Embryonic facial prominence (tissue), 1 donor: ENCODE data around the gene NAGA.

Experiments
- DNase-seq: peaks from one replicate; pipeline ENCODE4 v3.0.0-alpha.2; 2016; ENCODE audit errors: extremely low spot score

NAGA gene

GRCh38 chr22:42039271-42039670 is 31.3 kb downstream of the NAGA start:
- DNase-seq = no peak

DNA sequence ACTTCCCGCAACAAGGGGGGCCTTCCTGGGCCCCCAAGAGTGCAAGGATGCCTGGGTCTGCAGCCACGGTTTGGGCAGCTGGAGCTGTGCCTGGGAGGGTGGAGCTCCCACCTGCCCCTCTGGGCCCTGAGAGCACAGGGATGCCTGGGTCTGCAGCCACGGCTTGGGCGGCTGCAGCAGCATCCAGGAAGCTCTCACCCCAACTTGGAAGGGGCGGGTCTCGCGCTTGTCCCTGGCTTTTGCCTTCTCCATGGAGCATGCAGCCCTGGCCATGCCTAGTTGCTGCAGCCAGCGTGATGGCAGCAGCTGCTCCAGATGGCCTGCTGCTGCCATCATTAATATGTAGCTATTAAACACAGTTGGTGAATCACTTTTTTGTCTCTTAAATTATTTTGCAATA is 35.4 kb downstream of the NAGA start:
- no peak for DNase-seq

DNA sequence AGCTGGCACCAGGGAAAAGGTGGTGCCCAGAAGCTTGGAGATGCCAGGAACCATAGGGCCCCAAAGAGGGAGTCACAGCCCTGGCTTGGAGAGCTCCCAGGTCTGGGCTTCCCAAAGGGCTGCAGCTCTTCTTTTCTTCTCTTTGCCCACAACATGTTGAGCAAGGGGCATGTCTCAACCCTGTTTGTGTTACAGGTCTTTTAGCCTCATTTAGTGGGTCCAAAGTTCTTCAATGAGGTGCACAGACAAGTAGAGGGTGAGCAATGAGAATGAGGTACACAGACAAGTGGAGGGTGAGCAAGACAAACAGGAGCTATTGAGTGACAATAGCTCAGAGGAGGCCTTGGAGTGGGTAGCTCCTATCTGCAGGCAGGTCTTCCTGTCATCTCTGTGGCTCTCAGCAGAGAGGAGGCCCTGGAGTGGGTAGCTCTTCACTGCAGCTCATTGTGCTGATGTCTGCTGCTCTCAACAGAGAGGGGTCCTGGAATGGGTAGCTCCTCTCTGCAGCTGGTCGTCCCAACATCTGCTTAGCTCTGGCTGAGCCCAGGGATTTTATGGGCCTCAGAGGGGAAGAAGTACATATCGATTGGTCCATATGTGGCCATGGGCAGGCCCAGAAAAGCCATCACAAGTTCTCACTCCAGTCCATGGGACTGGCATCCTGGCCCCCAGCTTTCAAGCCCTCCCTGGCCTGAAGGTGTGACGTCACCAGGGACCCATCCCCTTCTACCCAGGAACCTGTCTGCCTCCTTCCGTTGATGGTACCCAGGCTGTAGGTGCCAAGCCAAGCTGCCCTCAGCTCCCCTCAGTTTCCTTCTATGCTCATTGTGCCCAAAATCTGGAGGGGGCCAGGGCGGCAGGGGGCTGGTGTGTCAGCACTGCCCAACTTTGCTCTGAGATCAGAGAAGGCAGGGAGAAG is 37.1 kb downstream of the NAGA start:
- DNase-seq = no peak

DNA sequence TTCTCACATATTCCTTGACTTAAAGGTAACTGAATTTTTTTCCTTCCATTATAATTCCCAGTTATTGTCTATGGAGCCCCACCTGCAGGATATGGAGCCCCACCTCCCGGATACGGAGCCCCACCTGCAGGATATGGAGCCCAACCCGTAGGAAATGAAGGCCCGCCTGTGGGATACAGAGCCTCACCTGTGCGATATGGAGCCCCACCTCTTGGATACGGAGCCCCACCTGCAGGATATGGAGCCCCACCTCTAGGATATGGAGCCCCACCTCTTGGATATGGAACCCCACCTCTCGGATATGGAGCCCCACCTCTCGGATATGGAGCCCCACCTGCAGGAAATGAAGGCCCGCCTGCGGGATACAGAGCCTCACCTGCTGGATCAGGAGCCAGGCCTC is 43.9 kb downstream of the NAGA start:
- DNase-seq = no peak

- DNase-seq = no peak
Measured at GRCh38 chr22:42025421-42025820, 45.2 kb downstream of the NAGA start.

DNA sequence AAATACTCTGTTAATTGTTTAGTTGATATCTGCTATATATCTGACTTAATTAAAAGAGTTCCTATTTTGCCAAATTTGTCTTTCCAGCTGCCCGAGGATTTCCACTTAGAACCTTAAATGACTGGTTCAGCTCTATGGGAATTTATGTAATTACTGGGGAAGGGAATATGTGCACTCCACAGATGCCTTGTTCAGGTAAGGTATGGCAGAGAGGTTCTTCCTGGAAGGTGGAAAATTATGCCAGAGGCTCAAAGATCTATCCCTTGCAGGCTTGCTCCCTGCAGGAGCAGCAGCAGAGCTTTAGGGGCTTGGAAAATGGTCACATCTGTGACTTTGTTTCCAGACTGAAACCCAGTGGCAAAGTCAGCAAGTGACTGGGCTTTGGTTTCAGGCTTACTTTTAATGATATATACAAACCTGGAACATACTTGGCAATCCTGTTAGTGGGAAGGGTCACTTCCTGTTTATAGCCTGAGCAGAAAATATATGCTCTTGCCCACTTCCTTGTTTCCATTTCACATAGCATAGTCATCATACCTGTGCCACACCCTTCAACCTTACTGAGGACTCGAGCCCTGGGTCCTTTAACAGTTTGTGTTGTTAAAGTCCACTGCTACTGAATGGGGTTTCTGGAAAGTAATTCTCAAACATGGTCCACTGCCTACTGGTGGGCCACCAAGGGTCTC is 48.3 kb downstream of the NAGA start:
- DNase-seq = no peak

GRCh38 chr22:42021571-42021970 is 49.0 kb downstream of the NAGA start:
- DNase-seq = no peak

GRCh38 chr22:42018224-42018623 is 52.4 kb downstream of the NAGA start:
- DNase-seq = no peak

DNA sequence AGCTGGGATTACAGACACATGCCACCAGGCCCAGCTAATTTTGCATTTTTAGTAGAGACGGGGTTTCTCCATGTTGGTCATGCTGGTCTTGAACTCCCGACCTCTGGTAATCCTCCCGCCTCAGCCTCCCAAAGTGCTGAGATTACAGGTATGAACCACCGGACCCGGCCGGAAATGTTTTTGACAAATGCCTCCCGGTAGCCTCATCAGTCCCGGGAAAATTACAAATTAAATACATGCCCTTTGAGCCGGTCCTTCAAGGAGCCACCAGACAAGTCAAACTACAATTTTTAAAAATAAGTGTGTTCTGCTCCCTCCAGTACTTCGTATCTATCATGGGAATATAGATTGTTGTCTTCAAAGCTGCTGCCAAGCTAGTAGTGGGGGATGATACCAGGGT is 54.5 kb downstream of the NAGA start:
- no peak for DNase-seq

GRCh38 chr22:42013385-42013784 is 57.2 kb downstream of the NAGA start:
- DNase-seq = no peak

- no peak for DNase-seq
Measured at GRCh38 chr22:42010778-42011177, 59.8 kb downstream of the NAGA start.
